RKO (cell line): ENCODE results near the gene PDE1C.
"Not testable (repeated sequence)": the region's sequence is repeated elsewhere in the genome, so short reads cannot be mapped to it uniquely, and the experiment has no call there.

Experiments
- DNase-seq: peaks from one replicate; pipeline ENCODE4 v3.0.0-alpha.2; 2016; ENCODE audit warnings: low spot score

Gene PDE1C

GRCh38 chr7:31850066-31850465, 220.1 kb downstream of the PDE1C start:
- no peak for DNase-seq

DNA sequence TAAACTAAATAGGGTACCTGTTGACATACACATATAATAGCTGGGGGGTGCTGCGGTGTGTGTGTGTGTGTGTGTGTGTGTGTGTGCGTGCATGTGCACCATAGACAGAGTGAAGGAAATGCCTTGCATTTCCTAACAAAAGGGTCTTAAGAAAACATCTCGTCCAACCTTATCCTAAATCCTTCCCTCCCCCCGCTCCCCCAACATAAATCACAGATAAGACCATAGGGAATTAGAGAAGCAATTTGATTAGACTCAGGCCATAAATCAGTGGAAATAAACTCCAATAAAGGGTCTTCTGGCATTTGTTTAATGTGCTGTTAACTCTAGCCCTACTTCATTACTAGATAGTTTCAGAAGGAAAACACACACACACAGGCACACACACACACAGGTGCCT, 234.7 kb downstream of the PDE1C start:
- no peak for DNase-seq

- not testable (repeated sequence) for DNase-seq
Observed at GRCh38 chr7:31833625-31834024, 236.6 kb downstream of the PDE1C start.

DNA sequence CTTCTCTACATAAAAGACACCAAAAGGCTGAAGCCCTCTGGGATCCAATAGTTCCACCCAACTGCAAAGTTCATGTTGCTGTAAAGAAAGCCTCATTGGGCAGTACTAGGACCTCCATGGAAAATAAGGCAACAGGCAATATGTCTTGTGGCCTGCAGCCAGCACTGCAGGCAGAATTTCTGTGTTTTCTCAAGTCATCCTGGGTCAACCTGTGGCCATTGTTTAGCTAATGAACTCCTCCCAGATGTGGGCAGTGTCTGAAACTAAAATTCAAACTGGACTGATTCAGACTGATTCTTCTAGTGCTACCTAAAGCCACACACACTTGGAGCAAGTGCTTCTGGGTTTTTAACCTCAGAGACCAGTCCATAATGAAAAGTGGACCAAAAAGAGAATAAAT, 241.7 kb downstream of the PDE1C start:
- DNase-seq = no peak

GRCh38 chr7:31825576-31825975, 244.6 kb downstream of the PDE1C start:
- no peak for DNase-seq

DNA sequence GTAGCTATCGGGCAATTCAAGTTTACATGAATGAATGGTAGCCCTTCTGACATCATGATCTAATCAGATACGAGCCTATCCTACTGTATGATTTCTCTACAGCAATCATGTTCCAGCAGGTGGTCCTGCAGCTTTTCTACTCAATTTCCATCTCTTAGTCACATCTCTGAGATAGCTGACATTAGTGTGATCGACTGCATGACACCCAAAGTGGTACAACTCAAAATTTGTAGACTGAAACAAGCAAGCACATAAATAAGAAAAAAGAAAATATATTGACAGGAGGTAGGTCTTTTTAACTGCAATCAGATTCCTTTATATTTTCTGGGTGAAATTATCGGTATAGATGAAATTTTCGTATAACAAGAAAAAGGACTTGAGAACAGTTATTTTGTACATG, 251.2 kb downstream of the PDE1C start:
- DNase-seq = no peak

GRCh38 chr7:31816810-31817209, 253.4 kb downstream of the PDE1C start:
- DNase-seq = no peak

- no peak for DNase-seq
Observed at GRCh38 chr7:31815796-31816195, 254.4 kb downstream of the PDE1C start.

DNA sequence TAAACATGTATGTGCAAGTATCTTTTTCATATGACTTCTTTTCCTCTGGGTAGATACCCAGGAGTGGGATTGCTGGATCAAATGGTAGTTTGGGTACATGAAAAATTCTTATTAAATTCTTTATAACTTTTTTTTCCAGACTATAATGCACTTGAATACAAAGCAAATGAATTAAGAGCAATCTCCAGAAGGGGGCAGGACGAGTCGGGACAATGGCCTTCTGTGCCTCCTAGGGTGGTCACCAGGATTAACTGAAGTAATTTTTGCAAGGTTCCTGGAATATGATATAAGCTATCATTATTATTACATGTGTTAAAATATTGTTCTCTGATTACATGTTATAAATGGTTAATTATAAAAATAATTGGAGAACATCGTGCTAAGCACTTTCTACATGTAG, 256.0 kb downstream of the PDE1C start:
- no peak for DNase-seq

- DNase-seq = no peak
Observed at GRCh38 chr7:31811650-31812461, 258.4 kb downstream of the PDE1C start.

DNA sequence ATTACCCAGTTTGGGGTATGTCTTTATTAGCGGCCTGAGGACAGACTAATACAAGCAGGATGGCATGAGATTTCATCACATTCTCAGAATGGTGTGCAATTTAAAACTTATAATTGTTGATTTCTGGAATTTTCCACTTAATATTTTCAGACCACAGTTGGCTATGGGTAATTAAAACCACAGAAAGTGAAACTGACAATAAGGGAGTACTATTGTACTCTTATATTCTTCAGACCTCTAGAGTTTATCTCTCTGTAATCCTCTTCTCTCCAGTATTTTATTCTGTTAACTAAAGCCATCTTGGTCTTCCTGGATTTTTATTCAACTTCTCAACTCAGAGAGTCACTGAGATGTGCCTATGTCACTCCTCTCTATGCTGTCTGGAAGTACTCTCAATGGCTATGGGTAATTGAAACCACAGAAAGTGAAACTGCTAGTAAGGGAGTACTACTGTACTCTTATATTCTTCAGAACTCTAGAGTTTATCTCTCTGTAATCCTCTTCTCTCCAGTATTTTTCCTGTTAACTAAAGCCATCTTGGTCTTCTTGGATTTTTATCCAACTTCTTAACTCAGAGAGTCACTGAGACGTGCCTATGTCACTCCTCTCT, 264.9 kb downstream of the PDE1C start:
- no peak for DNase-seq

DNA sequence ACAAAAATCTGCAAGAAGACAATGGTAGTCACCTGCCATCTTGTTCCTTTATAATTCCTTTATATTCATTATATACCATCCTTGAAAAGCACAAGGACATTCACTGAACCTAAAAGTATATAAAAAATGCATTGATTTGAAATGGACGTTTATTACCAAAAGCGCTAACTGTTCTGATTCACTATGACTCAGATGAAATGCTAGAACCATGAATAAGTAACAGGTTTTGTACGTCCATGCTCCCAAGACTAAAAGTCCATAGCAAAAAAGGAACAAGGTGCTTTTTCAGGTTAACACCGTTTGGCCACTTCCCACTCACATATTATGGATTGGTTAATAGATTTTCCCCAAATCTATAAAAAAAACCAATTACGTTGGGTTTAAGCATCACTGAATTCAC, 273.8 kb downstream of the PDE1C start:
- peak; percentile 26 for DNase-seq

GRCh38 chr7:31794851-31795344, 275.3 kb downstream of the PDE1C start:
- DNase-seq = no peak

GRCh38 chr7:31791881-31792280, 278.3 kb downstream of the PDE1C start:
- DNase-seq = no peak

GRCh38 chr7:31788883-31789680, 281.1 kb downstream of the PDE1C start:
- DNase-seq = no peak

- DNase-seq = no peak
Observed at GRCh38 chr7:31788445-31788844, 281.8 kb downstream of the PDE1C start.

DNA sequence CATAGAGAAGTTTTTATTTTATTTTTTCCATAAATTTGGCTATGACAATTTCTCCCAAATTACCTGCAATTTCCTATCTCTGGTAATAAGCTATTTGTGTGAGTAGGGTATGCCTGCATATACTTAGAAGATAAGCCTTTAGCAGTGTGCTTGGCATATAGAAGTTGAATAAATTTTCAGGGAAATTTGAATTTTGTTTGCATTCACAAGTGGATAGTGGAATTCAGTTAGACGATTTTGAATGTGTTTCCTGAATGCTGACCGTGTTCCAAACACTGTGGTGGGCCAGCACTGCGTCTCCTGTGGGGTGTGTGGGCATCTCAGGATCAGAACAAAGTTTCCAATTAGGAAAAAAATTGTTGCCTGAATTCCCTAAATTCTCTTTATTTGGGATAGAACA, 283.9 kb downstream of the PDE1C start:
- DNase-seq = no peak

DNA sequence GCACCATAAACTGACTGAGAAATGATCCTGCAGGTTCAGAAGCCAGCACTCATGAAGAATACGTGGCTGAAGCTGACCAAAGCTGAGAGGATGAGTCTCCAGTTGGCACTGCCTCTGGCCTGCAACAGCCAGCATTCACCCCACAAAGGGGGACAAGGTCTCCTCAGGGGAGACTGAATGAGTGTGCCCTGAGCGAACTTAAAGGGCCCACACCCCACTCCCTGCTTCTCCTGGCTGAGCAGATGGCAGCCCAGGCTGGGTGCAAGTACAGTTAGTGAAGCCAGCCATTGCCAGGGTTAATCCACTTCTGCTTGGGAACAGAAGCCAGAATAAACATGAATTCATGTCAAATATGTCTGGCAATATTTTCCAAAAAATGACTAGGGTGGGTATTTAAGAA, 285.1 kb downstream of the PDE1C start:
- no peak for DNase-seq

DNA sequence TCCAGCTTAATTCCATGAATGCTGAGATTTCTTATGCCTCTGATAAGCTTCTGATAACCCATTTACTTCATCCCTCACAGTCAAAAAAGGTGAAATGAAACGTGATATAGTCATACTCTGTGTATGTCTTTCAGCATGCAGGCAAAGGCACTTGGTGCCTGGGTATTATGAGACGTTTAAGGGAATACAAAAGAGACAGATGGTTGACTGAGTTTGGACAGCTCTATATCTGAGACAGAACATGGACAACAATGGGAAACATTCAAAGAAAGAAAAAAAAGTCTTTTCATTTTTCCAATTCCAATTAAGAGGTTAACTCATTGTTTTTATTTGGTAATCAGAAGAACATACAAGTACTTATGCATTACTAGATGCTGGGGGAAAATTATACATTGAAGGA, 287.0 kb downstream of the PDE1C start:
- DNase-seq = no peak

GRCh38 chr7:31782411-31782991, 287.7 kb downstream of the PDE1C start:
- DNase-seq = peak; percentile 84

GRCh38 chr7:31778296-31778695, 291.9 kb downstream of the PDE1C start:
- DNase-seq = no peak

GRCh38 chr7:31776616-31777015, 293.6 kb downstream of the PDE1C start:
- DNase-seq = peak; percentile 71
